GM12801 (cell line): ENCODE data around the gene AHRR.

Source experiments
- TF ChIP-seq, protein P1 (sequence below): IDR thresholded peaks from one replicate; pipeline ENCODE4 v1.5.1; 2011; ENCODE audit warnings: control low read depth; ENCODE audit not compliant: insufficient read length; ENCODE audit errors: extremely low read depth

AHRR gene

DNA sequence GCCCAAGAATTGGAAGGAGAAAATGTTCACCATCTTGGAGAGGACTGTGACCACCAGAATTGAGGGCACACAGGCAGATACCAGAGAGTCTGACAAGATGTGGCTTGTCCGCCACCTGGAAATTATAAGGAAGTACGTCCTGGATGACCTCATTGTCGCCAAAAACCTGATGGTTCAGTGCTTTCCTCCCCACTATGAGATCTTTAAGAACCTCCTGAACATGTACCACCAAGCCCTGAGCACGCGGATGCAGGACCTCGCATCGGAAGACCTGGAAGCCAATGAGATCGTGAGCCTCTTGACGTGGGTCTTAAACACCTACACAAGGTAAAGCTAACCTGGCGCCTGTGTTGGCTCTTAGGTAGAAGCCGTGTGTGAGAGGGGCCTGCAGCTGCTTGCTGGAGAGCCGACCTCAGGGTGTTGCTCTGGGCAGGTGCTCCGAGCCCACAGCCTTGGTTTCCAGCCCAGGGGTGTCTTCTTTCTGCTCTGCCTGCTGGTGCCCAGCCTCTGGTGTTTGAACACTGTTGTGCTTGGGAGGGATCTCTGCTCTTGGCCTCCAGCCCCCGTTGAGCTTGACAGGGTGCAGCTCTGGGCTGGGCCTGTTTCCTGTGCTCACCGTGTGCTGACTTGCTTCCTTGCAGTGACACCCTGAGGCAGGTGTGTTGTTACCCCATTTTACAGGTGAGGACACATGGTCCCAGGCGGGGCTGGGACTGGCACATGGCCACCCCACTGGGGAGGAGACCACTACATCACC, 132.4 kb downstream of the AHRR start:
- TF ChIP-seq, protein P1, sequence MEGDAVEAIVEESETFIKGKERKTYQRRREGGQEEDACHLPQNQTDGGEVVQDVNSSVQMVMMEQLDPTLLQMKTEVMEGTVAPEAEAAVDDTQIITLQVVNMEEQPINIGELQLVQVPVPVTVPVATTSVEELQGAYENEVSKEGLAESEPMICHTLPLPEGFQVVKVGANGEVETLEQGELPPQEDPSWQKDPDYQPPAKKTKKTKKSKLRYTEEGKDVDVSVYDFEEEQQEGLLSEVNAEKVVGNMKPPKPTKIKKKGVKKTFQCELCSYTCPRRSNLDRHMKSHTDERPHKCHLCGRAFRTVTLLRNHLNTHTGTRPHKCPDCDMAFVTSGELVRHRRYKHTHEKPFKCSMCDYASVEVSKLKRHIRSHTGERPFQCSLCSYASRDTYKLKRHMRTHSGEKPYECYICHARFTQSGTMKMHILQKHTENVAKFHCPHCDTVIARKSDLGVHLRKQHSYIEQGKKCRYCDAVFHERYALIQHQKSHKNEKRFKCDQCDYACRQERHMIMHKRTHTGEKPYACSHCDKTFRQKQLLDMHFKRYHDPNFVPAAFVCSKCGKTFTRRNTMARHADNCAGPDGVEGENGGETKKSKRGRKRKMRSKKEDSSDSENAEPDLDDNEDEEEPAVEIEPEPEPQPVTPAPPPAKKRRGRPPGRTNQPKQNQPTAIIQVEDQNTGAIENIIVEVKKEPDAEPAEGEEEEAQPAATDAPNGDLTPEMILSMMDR = no peak

DNA sequence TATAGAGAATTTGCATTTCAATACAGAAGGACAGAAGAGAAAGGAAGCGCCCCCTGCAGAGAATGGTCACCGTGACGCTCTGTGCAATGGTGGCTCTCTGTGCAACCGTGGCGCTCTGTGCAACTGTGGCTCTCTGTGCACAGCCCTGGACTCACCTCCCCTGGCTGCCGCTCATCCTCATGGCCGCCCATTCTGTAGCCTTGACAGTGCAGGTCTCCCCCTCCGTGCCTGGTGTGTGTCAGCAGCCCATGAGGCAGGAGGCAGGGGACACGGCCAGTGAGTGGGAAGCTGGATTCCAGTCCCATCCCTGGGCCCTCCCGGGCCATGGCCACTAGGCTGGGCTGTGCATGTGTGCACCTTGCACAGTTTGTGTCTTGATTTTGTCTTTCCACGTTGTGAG, 133.4 kb downstream of the AHRR start:
- TF ChIP-seq, protein P1 = no peak

DNA sequence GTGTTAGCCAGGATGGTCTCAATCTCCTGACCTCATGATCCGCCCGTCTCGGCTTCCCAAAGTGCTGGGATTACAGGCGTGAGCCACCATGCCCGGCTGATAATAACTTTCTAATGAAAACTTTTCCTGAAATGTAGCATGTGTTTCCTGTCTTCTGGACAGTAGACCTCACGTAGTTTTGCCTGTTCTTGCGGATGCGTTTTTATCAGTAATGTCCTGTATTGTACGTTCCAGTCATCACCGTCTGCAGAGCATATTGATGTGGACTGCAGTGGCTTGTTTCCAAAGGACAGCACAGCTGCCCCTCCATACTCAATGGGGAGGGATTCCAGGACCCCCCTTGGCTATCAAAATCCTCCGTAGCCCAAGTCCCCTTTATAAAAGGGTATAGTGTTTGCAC, 134.3 kb downstream of the AHRR start:
- TF ChIP-seq, protein P1 = no peak

DNA sequence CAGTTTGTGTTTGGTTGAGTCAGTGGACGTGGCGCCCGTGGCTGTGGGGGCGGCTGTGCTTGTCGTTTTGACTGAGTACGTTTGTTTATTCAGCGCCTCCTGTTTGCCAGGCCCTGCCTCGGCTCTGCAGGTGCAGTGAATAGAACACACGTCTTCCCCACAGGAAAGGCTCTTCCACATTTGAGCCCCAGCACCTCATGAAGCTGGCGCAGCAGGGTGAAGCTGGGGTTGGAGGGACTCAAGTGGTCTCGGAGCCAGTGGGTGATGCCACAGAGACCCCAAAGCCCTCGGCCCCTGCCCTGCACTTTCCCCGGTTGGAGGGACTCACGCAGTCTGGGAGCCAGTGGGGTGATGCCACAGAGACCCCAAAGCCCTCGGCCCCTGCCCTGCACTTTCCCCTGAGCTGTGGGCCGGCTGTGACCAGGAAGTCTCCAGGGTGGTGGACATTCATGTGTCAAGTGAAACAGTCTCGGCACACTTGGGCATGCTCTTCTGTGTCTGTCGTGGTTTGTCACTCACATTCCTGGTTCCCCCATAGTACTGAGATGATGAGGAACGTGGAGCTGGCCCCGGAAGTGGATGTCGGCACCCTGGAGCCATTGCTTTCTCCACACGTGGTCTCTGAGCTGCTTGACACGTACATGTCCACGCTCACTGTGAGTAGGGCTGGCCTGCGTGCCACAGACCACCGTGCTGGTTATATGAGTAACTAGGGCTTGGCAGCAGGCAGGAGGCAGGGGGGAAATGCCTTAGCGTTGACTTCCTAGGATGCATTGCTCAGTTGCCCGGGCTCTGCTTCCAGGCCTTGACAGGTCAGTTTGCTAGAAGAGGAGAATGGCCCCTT, 135.1 kb downstream of the AHRR start:
- TF ChIP-seq, protein P1 = no peak

DNA sequence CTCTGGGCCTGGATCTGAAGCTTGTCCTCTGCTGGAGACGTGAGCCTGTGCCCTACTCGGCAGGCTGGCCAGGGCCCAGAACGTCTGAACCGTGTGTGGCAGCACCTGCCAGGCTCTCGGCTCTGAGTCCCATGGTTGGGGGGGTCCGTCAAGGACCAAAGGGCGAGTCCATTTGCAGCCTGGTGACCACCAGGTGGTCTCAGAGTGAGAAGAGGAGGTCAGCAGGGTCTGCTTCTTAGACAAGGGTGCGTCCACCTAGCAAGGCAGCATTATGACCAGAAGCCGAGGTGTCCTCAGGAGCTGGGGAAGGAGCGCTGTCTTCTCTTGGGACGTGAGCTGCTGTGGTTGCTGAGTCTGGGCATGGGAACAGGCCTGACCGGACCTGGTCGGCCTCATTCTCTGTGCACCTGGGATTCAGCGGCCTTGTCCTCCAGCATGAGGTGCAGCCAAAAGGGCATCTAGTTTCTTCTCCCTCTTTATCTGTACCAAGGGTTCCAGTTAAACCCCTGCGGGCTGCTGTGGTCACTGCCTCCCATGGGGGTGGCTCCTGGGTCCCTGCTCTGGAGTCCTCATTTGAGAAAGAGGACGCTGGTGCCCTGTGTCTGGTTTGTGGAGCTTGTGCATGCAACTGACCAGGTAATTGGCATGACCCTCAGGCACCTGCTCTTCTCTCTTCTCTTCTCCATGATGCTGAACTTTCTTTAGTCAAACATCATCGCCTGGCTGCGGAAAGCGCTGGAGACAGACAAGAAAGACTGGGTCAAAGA, 135.9 kb downstream of the AHRR start:
- TF ChIP-seq, protein P1 = no peak

DNA sequence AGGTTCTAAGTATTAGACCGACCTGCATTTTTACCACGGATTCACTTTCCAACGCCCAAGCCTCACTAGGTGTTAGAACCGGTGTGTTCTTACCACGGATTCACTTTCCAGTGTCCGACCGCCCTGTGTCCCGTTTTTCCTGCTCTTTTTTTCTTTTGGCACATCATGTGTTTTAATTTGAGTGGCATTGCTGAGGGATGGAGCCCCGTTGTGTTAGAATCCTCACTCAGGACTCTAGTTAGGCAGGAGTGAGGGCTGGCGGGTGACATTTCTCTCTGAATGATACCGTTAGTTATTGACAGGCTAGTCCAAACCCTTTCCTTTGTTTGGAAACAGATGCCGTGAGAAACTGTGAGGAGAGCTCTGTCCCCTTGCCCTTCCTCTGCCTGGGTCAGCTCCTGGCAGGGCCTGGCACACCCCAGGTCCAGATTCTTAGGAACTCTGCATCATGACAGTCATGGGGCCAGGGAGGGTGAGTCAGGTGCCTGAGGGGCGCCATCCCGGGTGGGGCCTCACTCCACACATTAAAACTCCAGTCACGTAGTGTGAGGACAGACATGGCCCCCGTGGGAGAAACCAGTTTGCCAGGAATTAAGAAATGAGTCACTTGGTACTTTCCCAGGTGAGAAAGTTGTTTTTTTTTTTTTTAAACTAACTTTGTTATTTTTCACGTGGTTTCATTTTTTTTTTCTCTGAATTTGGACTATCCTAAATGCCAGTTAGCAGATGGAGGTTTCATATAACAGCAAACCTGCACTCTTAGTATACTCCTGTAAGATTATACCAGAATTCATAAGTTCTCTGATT, 137.2 kb downstream of the AHRR start:
- TF ChIP-seq, protein P1 = no peak
